Hippocampal formation (tissue), 2 donors: Measurements from ENCODE around the gene LIM2.

ENCODE experiments used
- DNase-seq, 2 donors: peaks; one replicate each; lab custom pipeline; 2025; lab: John Stamatoyannopoulos, UW

The LIM2 gene

GRCh38 chr19:51339687-51340656 lies 47.8 kb downstream of the LIM2 start:
- DNase-seq = peak; percentile 88 to 94

- DNase-seq = no peak
Observed at GRCh38 chr19:51339313-51339686, 48.5 kb downstream of the LIM2 start.

GRCh38 chr19:51338563-51339312 lies 49.0 kb downstream of the LIM2 start:
- peak; percentile 30 to 63 for DNase-seq

- no peak for DNase-seq
Observed at GRCh38 chr19:51337861-51338562, 49.8 kb downstream of the LIM2 start.

GRCh38 chr19:51337141-51337860 lies 50.5 kb downstream of the LIM2 start:
- DNase-seq = no peak

GRCh38 chr19:51333836-51334460 lies 53.8 kb downstream of the LIM2 start:
- DNase-seq = no peak

GRCh38 chr19:51331716-51332115 lies 56.1 kb downstream of the LIM2 start:
- no peak for DNase-seq

- no peak for DNase-seq
Observed at GRCh38 chr19:51331193-51331592, 56.6 kb downstream of the LIM2 start.

GRCh38 chr19:51330366-51330765 lies 57.4 kb downstream of the LIM2 start:
- DNase-seq = no peak
